Activated B cell treated with CpG ODN at 0.5 μM for 24 hours (primary cell): Measurements from ENCODE around the gene LCA5. TPM values are rescaled to one million over a fixed set of nuclear protein-coding genes. Genes with fewer than 3 reads are reported as not detected.
"Not testable (repeated sequence)": the region's sequence is repeated elsewhere in the genome, so short reads cannot be mapped to it uniquely, and the experiment has no call there.

Experiments
- ATAC-seq: fragments of 200-7000 bp; cut with Tn5 transposase; one replicate; pipeline ENCODE4 v1.10.0; 2021; ENCODE audit warnings: low read depth, mild to moderate bottlenecking, moderate library complexity
- CTCF ChIA-PET: fragments of 350-600 bp; sonication (Branson Sonifier 250); formaldehyde crosslinking; loops from one replicate; lab custom pipeline; 2021; ENCODE audit warnings: antibody characterized with exemption; lab: Charles Lee
- POLR2A ChIA-PET: fragments of 350-600 bp; sonication (Branson Sonifier 250); formaldehyde crosslinking; loops from one replicate; lab custom pipeline; 2021; ENCODE audit warnings: antibody characterized with exemption; lab: Charles Lee
- DNase-seq: peaks from one replicate; pipeline ENCODE4 v3.0.0; 2022
- H3K27ac Mint-ChIP-seq: one replicate; pipeline ENCODE4 v1.8.0; 2020; ENCODE audit warnings: mixed read lengths
- H3K27me3 Mint-ChIP-seq: one replicate; pipeline ENCODE4 v1.8.0; 2021; ENCODE audit warnings: mixed read lengths
- H3K36me3 Mint-ChIP-seq: one replicate; pipeline ENCODE4 v1.8.0; 2021; ENCODE audit warnings: low read depth, mixed read lengths
- H3K4me1 Mint-ChIP-seq: one replicate; pipeline ENCODE4 v1.8.0; 2021; ENCODE audit warnings: mixed read lengths
- H3K4me3 Mint-ChIP-seq: one replicate; pipeline ENCODE4 v1.8.0; 2020; ENCODE audit warnings: mild to moderate bottlenecking, mixed read lengths
- H3K9me3 Mint-ChIP-seq: one replicate; pipeline ENCODE4 v1.8.0; 2020; ENCODE audit warnings: mixed read lengths
- intact Hi-C: fragments of 100-400 bp; cut with micrococcal nuclease; formaldehyde crosslinking; loops from one replicate; pipeline ENCODE4 v1.15.1; 2024
- total RNA-seq: library from RNA; stranded (reverse); gene quantifications from 2 replicates; pipeline ENCODE4 v1.2.3, GENCODE V29; 2022
- TF ChIP-seq, protein P1 (sequence below): fragments of 200-600 bp; IDR thresholded peaks from one replicate; pipeline ENCODE4 v1.8.0; 2022; ENCODE audit warnings: antibody characterized with exemption, mild to moderate bottlenecking

The LCA5 gene
- total RNA-seq, 1 donor from 2014 or later = 0.18 TPM

DNA sequence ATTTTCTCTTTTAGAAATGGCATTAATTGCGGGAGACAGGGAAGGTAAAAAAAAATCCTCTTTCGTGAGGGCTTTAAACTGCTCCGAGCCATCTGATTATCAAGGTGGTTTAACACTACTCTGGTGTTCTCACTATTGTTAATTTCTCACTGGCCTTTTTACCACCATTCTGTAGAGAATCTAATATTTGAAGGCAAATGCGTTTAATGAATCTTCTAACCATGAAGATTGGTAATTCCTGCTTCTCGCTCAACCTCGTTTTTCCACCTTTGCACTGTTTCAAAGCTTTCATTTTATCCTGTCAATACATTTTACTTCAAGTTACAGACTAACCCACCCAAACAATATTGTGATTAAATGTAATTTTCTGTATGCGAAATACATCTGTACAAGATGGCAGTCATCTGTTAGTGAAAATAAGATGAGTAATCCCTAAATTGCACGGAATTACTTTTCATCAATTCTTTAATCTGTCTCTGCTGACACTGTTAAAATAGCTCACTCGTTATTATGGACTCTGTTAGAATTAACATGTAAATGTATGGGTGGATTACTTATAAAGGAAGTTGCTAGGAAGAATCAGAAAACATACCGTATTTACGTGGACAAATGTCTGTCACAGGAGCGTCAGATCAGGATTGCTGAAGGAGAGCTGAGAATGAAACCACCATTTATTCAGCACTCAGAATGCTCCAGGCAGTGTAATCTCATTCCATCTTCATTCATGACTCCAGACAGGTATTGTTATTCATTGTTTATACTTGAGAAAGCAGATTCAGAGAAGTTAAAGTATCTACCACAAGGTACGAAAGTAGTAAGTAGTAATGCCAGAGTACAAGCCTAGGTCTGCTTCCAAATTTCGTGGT lies 1.1 kb upstream of the LCA5 start:
- ATAC-seq = no peak
- POLR2A ChIA-PET = no interaction called here
- Mint-ChIP-seq H3K36me3 (no peaks in the 10 kb centered on the region), H3K9me3 (no peaks in the 10 kb centered on the region), H3K4me3 (no peak overlapping the region), H3K27ac (no peak overlapping the region), H3K27me3 (no peaks in the 10 kb centered on the region), H3K4me1 (no peaks in the 10 kb centered on the region)
- DNase-seq = no peak
- CTCF ChIA-PET = no interaction called here
- intact Hi-C loops = loop anchor here (5.0 kb wide), 3 partner anchors 239 to 671 kb away; partner anchors contain the start of genes IRAK1BP1 and TTK
- TF ChIP-seq, protein P1, sequence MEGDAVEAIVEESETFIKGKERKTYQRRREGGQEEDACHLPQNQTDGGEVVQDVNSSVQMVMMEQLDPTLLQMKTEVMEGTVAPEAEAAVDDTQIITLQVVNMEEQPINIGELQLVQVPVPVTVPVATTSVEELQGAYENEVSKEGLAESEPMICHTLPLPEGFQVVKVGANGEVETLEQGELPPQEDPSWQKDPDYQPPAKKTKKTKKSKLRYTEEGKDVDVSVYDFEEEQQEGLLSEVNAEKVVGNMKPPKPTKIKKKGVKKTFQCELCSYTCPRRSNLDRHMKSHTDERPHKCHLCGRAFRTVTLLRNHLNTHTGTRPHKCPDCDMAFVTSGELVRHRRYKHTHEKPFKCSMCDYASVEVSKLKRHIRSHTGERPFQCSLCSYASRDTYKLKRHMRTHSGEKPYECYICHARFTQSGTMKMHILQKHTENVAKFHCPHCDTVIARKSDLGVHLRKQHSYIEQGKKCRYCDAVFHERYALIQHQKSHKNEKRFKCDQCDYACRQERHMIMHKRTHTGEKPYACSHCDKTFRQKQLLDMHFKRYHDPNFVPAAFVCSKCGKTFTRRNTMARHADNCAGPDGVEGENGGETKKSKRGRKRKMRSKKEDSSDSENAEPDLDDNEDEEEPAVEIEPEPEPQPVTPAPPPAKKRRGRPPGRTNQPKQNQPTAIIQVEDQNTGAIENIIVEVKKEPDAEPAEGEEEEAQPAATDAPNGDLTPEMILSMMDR = no peak

DNA sequence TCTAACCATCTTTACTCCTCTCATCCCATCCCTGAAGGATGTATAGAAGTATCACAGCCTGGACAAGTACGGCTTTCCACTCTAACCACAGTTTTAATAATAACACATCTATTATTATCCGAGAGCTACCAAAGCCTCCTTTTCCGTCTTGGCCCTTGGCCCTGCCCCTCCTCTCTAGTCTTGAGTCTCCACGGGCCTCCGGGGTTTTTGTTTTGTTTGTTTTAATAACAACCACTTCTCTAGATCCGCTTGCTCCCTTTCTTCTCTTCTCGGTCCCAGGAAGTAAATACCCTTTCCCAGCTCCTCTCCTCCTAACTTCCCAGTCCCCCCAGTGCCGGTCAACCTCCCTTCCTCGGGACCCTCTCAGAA lies 661 bp downstream of the LCA5 start:
- TF ChIP-seq, protein P1 = no peak
- ChIA-PET CTCF (no interaction called here), POLR2A (interaction anchor here (2.3 kb wide), 1 partner anchor 459 kb away, joined by 9 read pairs; the partner anchor contains the start of gene PHIP)
- Mint-ChIP-seq H3K27ac (no peak overlapping the region), H3K4me3 (no peak overlapping the region), H3K9me3 (no peaks in the 10 kb centered on the region), H3K36me3 (no peaks in the 10 kb centered on the region), H3K4me1 (no peaks in the 10 kb centered on the region), H3K27me3 (no peaks in the 10 kb centered on the region)
- ATAC-seq (no peak), DNase-seq (no peak)
- intact Hi-C loops = loop anchor here (1.0 to 5.0 kb wide), 4 partner anchors 8 to 669 kb away; partner anchors contain the start of genes IRAK1BP1 and TTK

DNA sequence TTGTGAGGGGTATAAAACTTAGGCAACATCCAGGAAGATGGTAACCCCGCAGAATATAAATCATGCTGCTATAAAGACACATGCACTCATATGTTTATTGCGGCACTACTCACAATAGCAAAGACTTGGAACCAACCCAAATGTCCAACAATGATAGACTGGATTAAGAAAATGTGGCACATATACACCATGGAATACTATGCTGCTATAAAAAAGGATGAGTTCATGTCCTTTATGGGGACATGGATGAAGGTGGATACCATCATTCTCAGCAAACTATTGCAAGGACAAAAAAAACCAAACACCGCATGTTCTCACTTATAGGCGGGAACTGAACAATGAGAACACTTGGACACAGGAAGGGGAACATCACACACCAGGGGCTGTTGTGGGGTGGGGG lies 7.7 kb downstream of the LCA5 start:
- H3K36me3 Mint-ChIP-seq, CTCF ChIA-PET, H3K27ac Mint-ChIP-seq, intact Hi-C loops, H3K4me1 Mint-ChIP-seq, H3K9me3 Mint-ChIP-seq, ATAC-seq, H3K27me3 Mint-ChIP-seq, DNase-seq, POLR2A ChIA-PET, H3K4me3 Mint-ChIP-seq: not testable (repeated sequence)

DNA sequence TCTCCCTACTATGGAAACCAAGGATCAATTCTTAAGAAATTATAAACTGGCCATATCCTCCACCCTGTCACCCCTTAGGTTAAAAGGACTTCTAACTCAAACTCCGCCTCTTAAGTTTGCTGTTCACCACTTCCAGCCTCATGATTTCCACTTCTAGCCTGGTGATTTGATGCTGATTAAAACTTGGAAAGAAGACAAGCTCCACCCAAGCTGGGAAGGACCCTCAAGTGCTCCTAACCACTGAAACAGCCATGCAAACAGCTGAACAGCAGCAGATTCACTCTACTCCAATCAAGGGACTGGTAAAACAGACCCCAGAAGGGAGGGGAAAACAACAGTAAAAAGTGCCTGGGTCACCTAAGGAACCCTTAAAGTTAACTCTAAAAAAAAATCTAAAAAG lies 10.3 kb downstream of the LCA5 start:
- no peak overlapping the region for H3K4me3 Mint-ChIP-seq
- no peak for DNase-seq
- POLR2A ChIA-PET = no interaction called here
- H3K9me3 Mint-ChIP-seq = peaks cover 3% of the 10 kb centered on the region
- intact Hi-C loops = no loop called here
- H3K27ac Mint-ChIP-seq = no peak overlapping the region
- TF ChIP-seq, protein P1 = no peak
- CTCF ChIA-PET = no interaction called here
- ATAC-seq = no peak
- H3K4me1 Mint-ChIP-seq = no peaks in the 10 kb centered on the region
- no peaks in the 10 kb centered on the region for H3K27me3 Mint-ChIP-seq
- no peaks in the 10 kb centered on the region for H3K36me3 Mint-ChIP-seq

DNA sequence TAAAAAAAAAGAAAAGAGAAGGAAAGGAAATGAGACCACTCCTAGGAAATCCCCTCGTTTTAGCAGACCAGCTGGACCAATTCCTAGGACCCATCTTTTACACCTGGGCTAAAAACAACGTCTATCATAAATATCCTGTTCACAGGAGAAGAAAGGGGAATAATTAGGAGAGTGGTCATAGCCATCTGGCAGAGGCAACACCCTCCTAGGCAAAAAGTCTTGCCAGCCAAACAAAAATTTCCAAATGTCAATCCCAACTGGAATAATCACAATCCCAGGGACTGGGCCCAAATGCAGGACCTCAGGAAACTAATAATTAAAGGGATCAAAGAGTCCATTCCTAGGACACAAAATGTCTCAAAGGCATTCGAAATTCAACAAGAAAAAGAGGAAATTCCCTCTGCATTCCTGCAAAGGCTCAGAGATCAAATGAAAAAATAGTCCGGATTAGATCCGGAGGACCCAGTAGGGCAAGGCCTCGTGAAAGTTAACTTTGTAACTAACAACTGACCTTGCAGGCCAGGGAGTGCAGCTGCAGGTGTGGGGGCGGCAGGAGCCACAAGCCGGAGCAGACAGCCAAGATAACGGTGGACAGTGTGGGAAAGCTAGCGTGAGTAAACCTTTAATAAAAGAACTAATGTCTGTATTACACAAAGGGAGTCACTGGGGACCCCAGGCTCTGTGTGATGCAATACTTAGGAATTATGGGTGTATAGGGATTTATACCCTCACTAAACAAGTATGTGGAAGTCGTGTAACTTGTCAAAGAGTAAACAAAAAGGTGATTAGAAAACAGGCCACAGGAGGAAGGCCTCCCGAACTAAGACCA lies 11.7 kb downstream of the LCA5 start:
- TF ChIP-seq, protein P1 = no peak
- ChIA-PET POLR2A (no interaction called here), CTCF (no interaction called here)
- Mint-ChIP-seq H3K9me3 (peaks cover 3% of the 10 kb centered on the region), H3K4me3 (no peak overlapping the region), H3K27ac (no peak overlapping the region), H3K27me3 (no peaks in the 10 kb centered on the region), H3K4me1 (no peaks in the 10 kb centered on the region), H3K36me3 (no peaks in the 10 kb centered on the region)
- DNase-seq = no peak
- ATAC-seq = no peak
- intact Hi-C loops = no loop called here
